Measurements from ENCODE around the gene ITFG2.

- TF ChIP-seq CTCF (conservative IDR thresholded peaks at IDR 0.05): no peak
- no peak for TF ChIP-seq EZH2 (IDR thresholded peaks at IDR 0.05; ENCODE audit: low read depth)
These were observed 8.0 kb downstream of the ITFG2 start for GRCh38 chr12:2820432-2820831.
